ENCODE measurements around the gene LRRC27. TPM values are rescaled to one million over a fixed set of nuclear protein-coding genes. Genes with fewer than 3 reads are reported as not detected.

LRRC27 gene
- total and polyA plus RNA-seq, 2 donors (not counting 1 experiment from before 2014, with no cell fraction given) = 4.1 to 11.7 TPM

GRCh38 chr10:132400041-132400546 lies 68.1 kb downstream of the LRRC27 start:
- Histone ChIP-seq H3K36me3 (ENCODE audit: control insufficient read depth, insufficient read depth, low read length) (no peaks in the 10 kb centered on the region), H3K79me2 (ENCODE audit: control insufficient read depth, insufficient read depth, low read length) (no peaks in the 10 kb centered on the region), H3K9me3 (ENCODE audit: control insufficient read depth, insufficient read depth, low read depth, low read length) (no peaks in the 10 kb centered on the region), H3K4me2 (ENCODE audit: extremely low read depth, insufficient read depth, low read length) (no peak overlapping the region), H3K9ac (ENCODE audit: insufficient read depth, low read length) (no peak overlapping the region), H3K4me3 (replicated peaks in 1 of 4; ENCODE audit: control extremely low read depth in 1 of 4, insufficient read depth in 1 of 4, low read depth in 3 of 4, low read length in 4 of 4) (no peak overlapping the region), H4K20me1 (ENCODE audit: control insufficient read depth, extremely low read depth, insufficient read depth, low read length) (no peaks in the 10 kb centered on the region), H2AFZ (ENCODE audit: low read length) (no peak overlapping the region), H3K4me1 (ENCODE audit: control insufficient read depth, extremely low read depth, insufficient read depth, low read length) (no peaks in the 10 kb centered on the region), H3K27ac (ENCODE audit: insufficient read depth, low read length) (no peak overlapping the region), H3K27me3 (ENCODE audit: control insufficient read depth, insufficient read depth, low read length) (no peaks in the 10 kb centered on the region)
- no peak for DNase-seq (ENCODE audit: low read depth in 2 of 2)
- TF ChIP-seq CTCF (conservative IDR thresholded peaks at IDR 0.05 in 1 of 2, IDR thresholded peaks at IDR 0.05 in 1 of 2; ENCODE audit: low read depth in 1 of 2, low read length in 2 of 2) (no peak), EZH2 (IDR thresholded peaks at IDR 0.05; ENCODE audit: low read length, missing control alignments) (no peak)

GRCh38 chr10:132400547-132401151 lies 68.7 kb downstream of the LRRC27 start:
- H4K20me1 ChIP-seq (ENCODE audit: control insufficient read depth, extremely low read depth, insufficient read depth, low read length) = no peaks in the 10 kb centered on the region
- peaks cover 4% of the 10 kb centered on the region for H3K36me3 ChIP-seq (ENCODE audit: control insufficient read depth, insufficient read depth, low read length)
- H3K4me2 ChIP-seq (ENCODE audit: extremely low read depth, insufficient read depth, low read length) = no peak overlapping the region
- no peak overlapping the region for H3K4me3 ChIP-seq (replicated peaks in 1 of 4; ENCODE audit: control extremely low read depth in 1 of 4, insufficient read depth in 1 of 4, low read depth in 3 of 4, low read length in 4 of 4)
- H3K79me2 ChIP-seq (ENCODE audit: control insufficient read depth, insufficient read depth, low read length) = no peaks in the 10 kb centered on the region
- TF ChIP-seq EZH2 (IDR thresholded peaks at IDR 0.05; ENCODE audit: low read length, missing control alignments) (no peak), CTCF (conservative IDR thresholded peaks at IDR 0.05 in 1 of 2, IDR thresholded peaks at IDR 0.05 in 1 of 2; ENCODE audit: low read depth in 1 of 2, low read length in 2 of 2) (no peak)
- no peaks in the 10 kb centered on the region for H3K9me3 ChIP-seq (ENCODE audit: control insufficient read depth, insufficient read depth, low read depth, low read length)
- H3K9ac ChIP-seq (ENCODE audit: insufficient read depth, low read length) = no peak overlapping the region
- H2AFZ ChIP-seq (ENCODE audit: low read length) = no peak overlapping the region
- no peaks in the 10 kb centered on the region for H3K27me3 ChIP-seq (ENCODE audit: control insufficient read depth, insufficient read depth, low read length)
- no peak for DNase-seq (ENCODE audit: low read depth in 2 of 2)
- H3K4me1 ChIP-seq (ENCODE audit: control insufficient read depth, extremely low read depth, insufficient read depth, low read length) = no peaks in the 10 kb centered on the region
- H3K27ac ChIP-seq (ENCODE audit: insufficient read depth, low read length) = no peak overlapping the region

- no peak overlapping the region for H2AFZ ChIP-seq (ENCODE audit: low read length)
- no peaks in the 10 kb centered on the region for H3K9me3 ChIP-seq (ENCODE audit: control insufficient read depth, insufficient read depth, low read depth, low read length)
- no peak overlapping the region for H3K4me3 ChIP-seq (replicated peaks in 1 of 4; ENCODE audit: control extremely low read depth in 1 of 4, insufficient read depth in 1 of 4, low read depth in 3 of 4, low read length in 4 of 4)
- TF ChIP-seq CTCF (conservative IDR thresholded peaks at IDR 0.05 in 1 of 2, IDR thresholded peaks at IDR 0.05 in 1 of 2; ENCODE audit: low read depth in 1 of 2, low read length in 2 of 2) = no peak
- TF ChIP-seq EZH2 (IDR thresholded peaks at IDR 0.05; ENCODE audit: low read length, missing control alignments) = no peak
- H3K27me3 ChIP-seq (ENCODE audit: control insufficient read depth, insufficient read depth, low read length) = no peaks in the 10 kb centered on the region
- no peak overlapping the region for H3K27ac ChIP-seq (ENCODE audit: insufficient read depth, low read length)
- H3K79me2 ChIP-seq (ENCODE audit: control insufficient read depth, insufficient read depth, low read length) = no peaks in the 10 kb centered on the region
- DNase-seq (ENCODE audit: low read depth in 2 of 2) = no peak
- no peaks in the 10 kb centered on the region for H4K20me1 ChIP-seq (ENCODE audit: control insufficient read depth, extremely low read depth, insufficient read depth, low read length)
- no peaks in the 10 kb centered on the region for H3K4me1 ChIP-seq (ENCODE audit: control insufficient read depth, extremely low read depth, insufficient read depth, low read length)
- no peak overlapping the region for H3K4me2 ChIP-seq (ENCODE audit: extremely low read depth, insufficient read depth, low read length)
- H3K9ac ChIP-seq (ENCODE audit: insufficient read depth, low read length) = no peak overlapping the region
- H3K36me3 ChIP-seq (ENCODE audit: control insufficient read depth, insufficient read depth, low read length) = peaks cover 6% of the 10 kb centered on the region
Observed at GRCh38 chr10:132401401-132402118, 69.6 kb downstream of the LRRC27 start.
